ENCODE measurements around the gene PCSK5. TPM values are rescaled to one million over a fixed set of nuclear protein-coding genes. Genes with fewer than 3 reads are reported as not detected.

Gene PCSK5
- total and polyA plus RNA-seq, 4 donors, result 0.58 to 3.6 (median 0.82) TPM

GRCh38 chr9:75911390-75911789 is 20.9 kb downstream of the PCSK5 start:
- no peaks in the 10 kb centered on the region for H3K4me1 ChIP-seq (ENCODE audit: control insufficient read depth in 4 of 4, insufficient read depth in 4 of 4, low read length in 3 of 4)
- no peak for DNase-seq (ENCODE audit: low spot score)
- no peaks in the 10 kb centered on the region for H3K9me3 ChIP-seq (ENCODE audit: control insufficient read depth in 4 of 4, low read length in 3 of 4)
- no peak for TF ChIP-seq GABPA (IDR thresholded peaks at IDR 0.05 in 1 of 2, conservative IDR thresholded peaks at IDR 0.05 in 1 of 2)
- no peak for TF ChIP-seq EGR1 (IDR thresholded peaks at IDR 0.05; ENCODE audit: low read depth in 2 of 2)
- no peak for TF ChIP-seq REST (IDR thresholded peaks at IDR 0.05)
- TF ChIP-seq HNF4A (conservative IDR thresholded peaks at IDR 0.05), result no peak
- no peak for TF ChIP-seq YY1 (IDR thresholded peaks at IDR 0.05)
- TF ChIP-seq HNF4G (IDR thresholded peaks at IDR 0.05), result no peak
- no peak for TF ChIP-seq ZBTB33 (IDR thresholded peaks at IDR 0.05)
- TF ChIP-seq FOXA2 (IDR thresholded peaks at IDR 0.05), result no peak
- no peak for TF ChIP-seq TAF1 (conservative IDR thresholded peaks at IDR 0.05)
- no peak for TF ChIP-seq SP1 (IDR thresholded peaks at IDR 0.05)
- no peak for TF ChIP-seq NR2F2 (IDR thresholded peaks at IDR 0.05)
- no peak for TF ChIP-seq JUND (IDR thresholded peaks at IDR 0.05)
- TF ChIP-seq MAX (IDR thresholded peaks at IDR 0.05), result no peak
- TF ChIP-seq RXRA (IDR thresholded peaks at IDR 0.05), result no peak
- no peak for TF ChIP-seq CTCF (IDR thresholded peaks at IDR 0.05; ENCODE audit: low read depth, low read length, missing input control)
- no peak for TF ChIP-seq ATF3 (IDR thresholded peaks at IDR 0.05)
- 84% methylated on average over 3 of the region's 3 CpGs for WGBS
- no peaks in the 10 kb centered on the region for H3K36me3 ChIP-seq (ENCODE audit: control insufficient read depth in 4 of 4, insufficient read depth in 3 of 4, low read depth in 1 of 4, low read length in 3 of 4)
- H3K4me3 ChIP-seq (ENCODE audit: low read depth in 1 of 3, low read length in 3 of 3), result no peak overlapping the region
- H3K9ac ChIP-seq (ENCODE audit: low read depth in 1 of 2, low read length in 2 of 2), result no peak overlapping the region
- peaks cover 0 to 5% (median 0%) of the 10 kb centered on the region in 4 donors for H3K27me3 ChIP-seq (ENCODE audit: control insufficient read depth in 4 of 4, insufficient read depth in 4 of 4, low read length in 3 of 4)
- H3K27ac ChIP-seq (ENCODE audit: low read depth in 1 of 2, low read length in 2 of 2), result no peak overlapping the region

GRCh38 chr9:75912951-75913350 is 22.5 kb downstream of the PCSK5 start:
- Histone ChIP-seq H3K9ac (ENCODE audit: low read depth in 1 of 2, low read length in 2 of 2) (no peak overlapping the region), H3K27me3 (ENCODE audit: control insufficient read depth in 4 of 4, insufficient read depth in 4 of 4, low read length in 3 of 4) (peaks cover 0 to 5% (median 0%) of the 10 kb centered on the region in 4 donors), H3K4me1 (ENCODE audit: control insufficient read depth in 4 of 4, insufficient read depth in 4 of 4, low read length in 3 of 4) (no peaks in the 10 kb centered on the region), H3K4me3 (ENCODE audit: low read depth in 1 of 3, low read length in 3 of 3) (no peak overlapping the region), H3K36me3 (ENCODE audit: control insufficient read depth in 4 of 4, insufficient read depth in 3 of 4, low read depth in 1 of 4, low read length in 3 of 4) (no peaks in the 10 kb centered on the region), H3K9me3 (ENCODE audit: control insufficient read depth in 4 of 4, low read length in 3 of 4) (no peaks in the 10 kb centered on the region), H3K27ac (ENCODE audit: low read depth in 1 of 2, low read length in 2 of 2) (no peak overlapping the region)
- 95% methylated on average over 3 of the region's 3 CpGs for WGBS
- no peak for DNase-seq (ENCODE audit: low spot score)
- TF ChIP-seq FOXA2 (IDR thresholded peaks at IDR 0.05), result no peak
- TF ChIP-seq TAF1 (conservative IDR thresholded peaks at IDR 0.05), result no peak
- TF ChIP-seq YY1 (IDR thresholded peaks at IDR 0.05), result no peak
- TF ChIP-seq HNF4G (IDR thresholded peaks at IDR 0.05), result no peak
- TF ChIP-seq ATF3 (IDR thresholded peaks at IDR 0.05), result no peak
- TF ChIP-seq SP1 (IDR thresholded peaks at IDR 0.05), result no peak
- no peak for TF ChIP-seq JUND (IDR thresholded peaks at IDR 0.05)
- no peak for TF ChIP-seq CTCF (IDR thresholded peaks at IDR 0.05; ENCODE audit: low read depth, low read length, missing input control)
- TF ChIP-seq RAD21 (IDR thresholded peaks at IDR 0.05), result no peak
- no peak for TF ChIP-seq GABPA (IDR thresholded peaks at IDR 0.05 in 1 of 2, conservative IDR thresholded peaks at IDR 0.05 in 1 of 2)
- no peak for TF ChIP-seq RXRA (IDR thresholded peaks at IDR 0.05)
- no peak for TF ChIP-seq REST (IDR thresholded peaks at IDR 0.05)
